GM19025 (cell line): ENCODE measurements around the gene SORCS1.

ENCODE experiments used
- ATAC-seq: cut with Tn5 transposase; IDR thresholded peaks from one replicate; pipeline ENCODE4 v1.9.1; 2021; ENCODE audit warnings: mild to moderate bottlenecking, low read depth, moderate library complexity; ENCODE audit not compliant: unreplicated experiment

Gene SORCS1

GRCh38 chr10:106560925-106561640 lies 603.4 kb downstream of the SORCS1 start:
- ATAC-seq, result no peak

- ATAC-seq, result no peak
Measured at GRCh38 chr10:106559442-106559841, 605.1 kb downstream of the SORCS1 start.

- ATAC-seq, result no peak
Measured at GRCh38 chr10:106557951-106558733, 606.4 kb downstream of the SORCS1 start.

GRCh38 chr10:106557053-106557452 lies 607.5 kb downstream of the SORCS1 start:
- no peak for ATAC-seq

GRCh38 chr10:106555599-106555998 lies 608.9 kb downstream of the SORCS1 start:
- no peak for ATAC-seq

GRCh38 chr10:106551501-106552062 lies 612.9 kb downstream of the SORCS1 start:
- no peak for ATAC-seq

GRCh38 chr10:106548832-106549231 lies 615.7 kb downstream of the SORCS1 start:
- ATAC-seq, result no peak

GRCh38 chr10:106547047-106547635 lies 617.4 kb downstream of the SORCS1 start:
- ATAC-seq, result no peak

- no peak for ATAC-seq
Measured at GRCh38 chr10:106542461-106542860, 622.0 kb downstream of the SORCS1 start.

GRCh38 chr10:106540645-106541044 lies 623.9 kb downstream of the SORCS1 start:
- no peak for ATAC-seq

GRCh38 chr10:106537866-106538265 lies 626.6 kb downstream of the SORCS1 start:
- ATAC-seq, result no peak

GRCh38 chr10:106535304-106535953 lies 629.1 kb downstream of the SORCS1 start:
- ATAC-seq, result no peak

- ATAC-seq, result no peak
Measured at GRCh38 chr10:106534441-106534840, 630.1 kb downstream of the SORCS1 start.

- ATAC-seq, result no peak
Measured at GRCh38 chr10:106528702-106529101, 635.8 kb downstream of the SORCS1 start.

- ATAC-seq, result no peak
Measured at GRCh38 chr10:106525835-106526234, 638.7 kb downstream of the SORCS1 start.
